CD4-positive, alpha-beta memory T cell (primary cell): ENCODE data around the gene CCDC57. TPM values are rescaled to one million over a fixed set of nuclear protein-coding genes. Genes with fewer than 3 reads are reported as not detected.
"Not testable (repeated sequence)": the region's sequence is repeated elsewhere in the genome, so short reads cannot be mapped to it uniquely, and the experiment has no call there.

Experiments
- CTCF ChIA-PET: fragments of 350-600 bp; sonication (Branson Sonifier 250); formaldehyde crosslinking; loops from one replicate; lab custom pipeline; 2021; ENCODE audit warnings: inconsistent platforms; ENCODE audit not compliant: partially characterized antibody; lab: Charles Lee
- POLR2A ChIA-PET: fragments of 350-600 bp; sonication (Branson Sonifier 250); formaldehyde crosslinking; loops from one replicate; lab custom pipeline; 2021; ENCODE audit not compliant: partially characterized antibody; lab: Charles Lee
- DNase-seq, 5 donors: peaks; one replicate each; pipeline versions ENCODE4 v3.0.0 to v3.0.0-alpha.2; 2020 to 2022; ENCODE audit warnings: mixed read lengths in 1 of 5
- H3K27ac ChIP-seq: one replicate; pipeline ENCODE4 v1.7.0; 2013; ENCODE audit warnings: low read depth, low read length
- H3K27me3 ChIP-seq: 2 replicates; pipeline ENCODE4 v1.7.0; 2013; ENCODE audit warnings: mild to moderate bottlenecking, low read length, moderate library complexity; ENCODE audit not compliant: insufficient read depth
- H3K36me3 ChIP-seq: 2 replicates; pipeline ENCODE4 v1.7.0; 2013; ENCODE audit warnings: mild to moderate bottlenecking, low read length, moderate library complexity; ENCODE audit not compliant: insufficient read depth
- H3K4me1 ChIP-seq: 2 replicates; pipeline ENCODE4 v1.7.0; 2013; ENCODE audit warnings: mild to moderate bottlenecking, low read length, moderate library complexity; ENCODE audit not compliant: insufficient read depth
- H3K4me3 ChIP-seq, 2 donors: one replicate each; pipeline ENCODE4 v1.7.0; 2013; ENCODE audit warnings: low read length in 2 of 2, mild to moderate bottlenecking in 1 of 2
- H3K9me3 ChIP-seq, 2 donors: one replicate each; pipeline ENCODE4 v1.7.0; 2013; ENCODE audit warnings: low read length in 2 of 2, control low read depth in 1 of 2; ENCODE audit not compliant: control insufficient read depth in 1 of 2
- H3K27ac Mint-ChIP-seq, 7 donors: one replicate each; pipeline ENCODE4 v1.8.0; 2020 to 2021; ENCODE audit warnings: mixed read lengths in 7 of 7, mild to moderate bottlenecking in 6 of 7, inconsistent platforms in 3 of 7, moderate library complexity in 3 of 7
- H3K27me3 Mint-ChIP-seq, 2 donors: one replicate each; pipeline ENCODE4 v1.8.0; 2020 to 2021; ENCODE audit warnings: mixed read lengths in 2 of 2
- H3K36me3 Mint-ChIP-seq, 2 donors: one replicate each; pipeline ENCODE4 v1.8.0; 2020 to 2021; ENCODE audit warnings: mixed read lengths in 2 of 2, inconsistent platforms in 1 of 2, mild to moderate bottlenecking in 1 of 2
- H3K4me1 Mint-ChIP-seq, 4 donors: one replicate each; pipeline ENCODE4 v1.8.0; 2020 to 2021; ENCODE audit warnings: mixed read lengths in 4 of 4, mild to moderate bottlenecking in 1 of 4
- H3K4me3 Mint-ChIP-seq, 8 donors: one replicate each; pipeline ENCODE4 v1.8.0; 2020 to 2021; ENCODE audit warnings: mixed read lengths in 8 of 8, mild to moderate bottlenecking in 7 of 8, moderate library complexity in 6 of 8, inconsistent platforms in 3 of 8
- H3K9me3 Mint-ChIP-seq, 8 donors: one replicate each; pipeline ENCODE4 v1.8.0; 2020 to 2021; ENCODE audit warnings: mixed read lengths in 8 of 8, mild to moderate bottlenecking in 5 of 8, inconsistent platforms in 3 of 8, moderate library complexity in 1 of 8
- intact Hi-C: fragments of 100-400 bp; cut with micrococcal nuclease; formaldehyde crosslinking; loops from one replicate; pipeline ENCODE4 v1.15.1; 2023
- polyA plus RNA-seq, 2 donors: library from polyadenylated mRNA; unstranded; fragments of 300-500 nt; fragmentation: Illumina TruSeq; gene quantifications; one replicate each; pipeline ENCODE4 v1.2.3, GENCODE V29; 2021
- total RNA-seq, 2 experiments: library from RNA; stranded (reverse); gene quantifications; one replicate each; pipeline ENCODE4 v1.2.3, GENCODE V29; 2021

CCDC57 gene
- total and polyA plus RNA-seq, 4 experiments from 2014 or later, result 41.6 to 88.7 (median 62.0) TPM

DNA sequence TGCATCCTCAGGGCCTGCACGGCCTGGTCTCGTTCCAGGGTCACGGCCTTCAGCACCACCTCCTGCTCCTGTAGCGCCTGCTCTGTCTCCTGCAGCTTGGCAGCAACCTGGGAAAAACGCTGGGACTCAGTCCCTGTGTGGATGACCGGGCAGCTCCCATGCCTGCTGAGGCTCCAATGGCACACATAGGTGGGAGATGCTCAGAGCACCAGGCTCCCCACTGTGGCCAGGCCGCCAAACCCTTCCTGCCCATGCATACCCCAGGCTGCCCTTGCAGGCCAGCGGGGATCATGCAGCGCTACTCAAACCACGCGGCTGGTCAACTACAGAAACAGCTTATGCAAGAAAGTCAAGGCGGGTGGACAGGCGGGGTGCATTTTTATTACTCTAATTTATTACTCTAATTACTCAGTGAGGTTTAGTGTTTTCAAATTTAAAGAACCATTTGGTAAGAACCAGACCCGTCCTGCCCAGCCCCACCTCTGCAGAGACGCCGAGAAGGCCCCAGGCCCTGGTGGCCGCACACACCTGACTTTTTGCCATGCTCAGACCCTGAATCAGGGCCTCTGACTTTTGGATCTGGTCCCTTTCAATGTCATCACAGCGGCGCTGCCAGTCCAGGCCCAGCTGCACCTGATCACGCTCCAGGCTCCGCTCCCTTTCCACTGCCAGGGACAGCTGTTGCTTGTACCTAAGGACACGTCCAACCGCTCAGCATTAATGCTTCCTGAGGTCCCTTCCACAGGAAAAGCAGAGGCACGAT is 34.0 kb downstream of the CCDC57 start:
- Mint-ChIP-seq H3K27ac (no peak overlapping the region), H3K9me3 (no peaks in the 10 kb centered on the region), H3K4me1 (no peaks in the 10 kb centered on the region), H3K4me3 (peak overlapping the region in 1 of 8 donors; percentile 0), H3K27me3 (no peaks in the 10 kb centered on the region), H3K36me3 (peaks cover 22 to 32% of the 10 kb centered on the region in 2 donors)
- no peak overlapping the region for H3K27ac ChIP-seq
- ChIA-PET POLR2A (no interaction called here), CTCF (no interaction called here)
- intact Hi-C loops, result no loop called here
- DNase-seq, result no peak
- no peaks in the 10 kb centered on the region for H3K27me3 ChIP-seq
- no peak overlapping the region for H3K4me3 ChIP-seq
- H3K4me1 ChIP-seq, result no peaks in the 10 kb centered on the region
- H3K9me3 ChIP-seq, result no peaks in the 10 kb centered on the region
- H3K36me3 ChIP-seq, result peaks cover 5% of the 10 kb centered on the region

DNA sequence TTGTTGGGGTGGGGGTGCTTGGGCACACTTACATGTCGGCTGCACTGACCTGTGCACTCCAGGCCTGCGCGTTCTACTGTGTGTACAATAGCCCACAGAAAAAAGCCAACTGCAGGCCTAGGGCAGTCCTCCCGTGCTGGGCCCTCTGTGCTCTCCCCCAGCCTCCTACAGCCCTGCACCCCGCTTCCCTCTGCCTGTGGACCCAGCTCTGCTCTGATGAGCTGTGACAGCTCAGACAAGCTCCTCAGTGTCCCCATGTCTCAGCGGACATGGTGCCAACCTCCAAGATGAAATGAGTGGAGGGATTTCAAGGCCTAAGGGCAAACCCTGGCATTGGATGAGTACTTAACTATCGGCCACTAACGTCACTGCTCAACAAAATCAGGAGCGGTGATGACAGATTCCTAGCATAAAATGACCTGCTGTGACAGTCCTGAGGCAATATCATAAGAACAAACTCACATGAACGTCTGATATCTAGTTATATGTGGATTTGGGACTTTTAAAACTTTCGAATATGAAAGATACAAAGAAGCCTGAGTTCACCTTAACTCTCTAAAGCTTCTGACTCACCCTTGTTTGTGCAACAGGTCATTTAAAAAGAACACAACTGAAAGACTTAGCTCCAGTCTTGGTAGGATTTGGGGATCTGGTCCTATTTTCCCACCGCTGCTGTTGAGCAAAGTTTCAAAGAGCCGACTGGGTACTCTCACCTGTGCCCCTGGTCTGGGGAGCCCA is 34.7 kb downstream of the CCDC57 start:
- no peaks in the 10 kb centered on the region for H3K27me3 Mint-ChIP-seq

DNA sequence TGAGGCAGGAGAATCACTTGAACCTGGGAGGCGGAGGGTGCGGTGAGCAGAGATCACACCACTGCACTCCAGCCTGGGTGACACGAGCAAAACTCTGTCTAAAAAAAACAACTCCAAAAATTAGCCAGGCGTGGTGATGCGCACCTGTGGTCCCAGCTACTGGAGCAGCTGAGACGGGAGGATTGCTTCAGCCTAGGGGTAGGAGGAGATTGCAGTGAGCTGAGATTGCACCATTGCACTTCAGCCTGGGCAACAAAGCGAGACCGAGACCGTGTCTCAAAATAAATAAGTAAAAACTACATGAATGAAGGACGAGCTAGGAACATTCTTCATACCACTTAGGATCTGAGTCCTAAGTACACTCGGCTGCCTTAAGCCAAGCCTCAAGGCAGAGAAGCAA is 35.4 kb downstream of the CCDC57 start:
- no peaks in the 10 kb centered on the region for H3K4me1 ChIP-seq
- intact Hi-C loops, result no loop called here

More for the DNA sequence above, 34.7 kb downstream of the CCDC57 start:
- Mint-ChIP-seq H3K4me1 (no peaks in the 10 kb centered on the region), H3K36me3 (peaks cover 16 to 28% of the 10 kb centered on the region in 2 donors), H3K9me3 (no peaks in the 10 kb centered on the region), H3K4me3 (no peak overlapping the region), H3K27ac (peak overlapping the region in 1 of 7 donors; percentile 55)
- POLR2A ChIA-PET, result no interaction called here
- intact Hi-C loops, result no loop called here
- H3K36me3 ChIP-seq, result peaks cover 2% of the 10 kb centered on the region
- no peak for DNase-seq
- no peaks in the 10 kb centered on the region for H3K27me3 ChIP-seq
- CTCF ChIA-PET, result no interaction called here
- no peak overlapping the region for H3K4me3 ChIP-seq
- no peaks in the 10 kb centered on the region for H3K9me3 ChIP-seq
- no peak overlapping the region for H3K27ac ChIP-seq
- no peaks in the 10 kb centered on the region for H3K4me1 ChIP-seq

DNA sequence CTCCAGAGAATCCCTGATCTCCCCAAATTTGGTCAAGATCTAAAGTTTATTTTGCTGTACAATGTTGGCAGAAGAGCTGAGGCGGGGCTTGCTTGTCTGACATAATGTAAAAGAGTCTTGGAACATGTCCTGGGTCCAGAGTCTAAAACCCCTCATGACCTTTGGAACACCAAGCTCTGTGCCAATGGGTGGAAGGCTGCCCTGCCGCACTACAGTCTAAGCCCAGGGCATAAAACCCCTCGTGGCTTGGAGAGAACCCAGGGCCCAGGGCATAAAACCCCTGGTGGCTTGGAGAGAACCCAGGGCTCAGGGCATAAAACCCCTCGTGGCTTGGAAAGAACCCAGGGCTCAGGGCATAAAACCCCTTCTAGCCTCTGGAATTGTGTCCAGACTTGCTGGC is 36.7 kb downstream of the CCDC57 start:
- H3K27me3 Mint-ChIP-seq, result no peaks in the 10 kb centered on the region

More for the DNA sequence above, 35.4 kb downstream of the CCDC57 start:
- no peaks in the 10 kb centered on the region for H3K27me3 ChIP-seq
- CTCF ChIA-PET, result no interaction called here
- Mint-ChIP-seq H3K27me3 (no peaks in the 10 kb centered on the region), H3K4me3 (no peak overlapping the region), H3K4me1 (no peaks in the 10 kb centered on the region), H3K27ac (peak overlapping the region in 1 of 7 donors; percentile 55), H3K36me3 (peaks cover 19 to 28% of the 10 kb centered on the region in 2 donors), H3K9me3 (no peaks in the 10 kb centered on the region)
- no peak overlapping the region for H3K4me3 ChIP-seq
- no peak for DNase-seq
- POLR2A ChIA-PET, result no interaction called here
- H3K27ac ChIP-seq, result no peak overlapping the region
- no peaks in the 10 kb centered on the region for H3K36me3 ChIP-seq
- no peaks in the 10 kb centered on the region for H3K9me3 ChIP-seq

DNA sequence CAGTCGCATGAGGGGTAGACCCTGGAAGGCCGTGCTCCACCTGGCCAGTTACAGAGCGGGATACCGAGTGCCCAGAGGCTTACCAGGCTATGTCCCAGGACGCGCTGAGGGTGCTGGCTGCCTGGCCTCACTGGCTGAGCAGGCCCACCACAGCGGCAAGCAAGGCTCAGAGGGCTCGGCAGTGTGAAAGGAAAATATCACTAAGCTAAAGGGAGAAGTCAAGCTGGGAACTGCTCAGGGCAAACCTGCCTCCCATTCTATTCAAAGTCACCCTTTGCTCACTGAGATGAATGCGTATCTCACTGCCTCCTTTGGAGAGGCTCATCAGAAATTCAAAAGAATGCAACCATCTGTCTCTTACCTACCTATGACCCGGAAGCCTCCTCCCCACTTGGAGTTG is 37.4 kb downstream of the CCDC57 start:
- Mint-ChIP-seq H3K36me3 (peaks cover 25 to 35% of the 10 kb centered on the region in 2 donors), H3K4me3 (no peak overlapping the region), H3K27me3 (no peaks in the 10 kb centered on the region), H3K27ac (no peak overlapping the region), H3K9me3 (no peaks in the 10 kb centered on the region), H3K4me1 (no peaks in the 10 kb centered on the region)
- no peaks in the 10 kb centered on the region for H3K27me3 ChIP-seq
- CTCF ChIA-PET, result no interaction called here
- no peaks in the 10 kb centered on the region for H3K4me1 ChIP-seq
- POLR2A ChIA-PET, result no interaction called here
- DNase-seq, result no peak
- no peaks in the 10 kb centered on the region for H3K9me3 ChIP-seq
- intact Hi-C loops, result no loop called here
- no peak overlapping the region for H3K27ac ChIP-seq
- no peaks in the 10 kb centered on the region for H3K36me3 ChIP-seq
- no peak overlapping the region for H3K4me3 ChIP-seq

More for the DNA sequence above, 36.7 kb downstream of the CCDC57 start:
- Histone ChIP-seq H3K36me3 (no peaks in the 10 kb centered on the region), H3K4me1 (no peaks in the 10 kb centered on the region), H3K27me3 (no peaks in the 10 kb centered on the region), H3K4me3 (no peak overlapping the region), H3K27ac (no peak overlapping the region), H3K9me3 (no peaks in the 10 kb centered on the region)
- ChIA-PET POLR2A (interaction anchor here (0.7 kb wide), 1 partner anchor 37 kb away, joined by 5 read pairs; the partner anchor contains the start of gene CCDC57), CTCF (no interaction called here)
- H3K27ac Mint-ChIP-seq, result peak overlapping the region in 1 of 7 donors; percentile 51
- no peak overlapping the region for H3K4me3 Mint-ChIP-seq
- no peaks in the 10 kb centered on the region for H3K9me3 Mint-ChIP-seq
- no peak for DNase-seq
- intact Hi-C loops, result no loop called here
- H3K36me3 Mint-ChIP-seq, result peaks cover 21 to 32% of the 10 kb centered on the region in 2 donors
- no peaks in the 10 kb centered on the region for H3K4me1 Mint-ChIP-seq

DNA sequence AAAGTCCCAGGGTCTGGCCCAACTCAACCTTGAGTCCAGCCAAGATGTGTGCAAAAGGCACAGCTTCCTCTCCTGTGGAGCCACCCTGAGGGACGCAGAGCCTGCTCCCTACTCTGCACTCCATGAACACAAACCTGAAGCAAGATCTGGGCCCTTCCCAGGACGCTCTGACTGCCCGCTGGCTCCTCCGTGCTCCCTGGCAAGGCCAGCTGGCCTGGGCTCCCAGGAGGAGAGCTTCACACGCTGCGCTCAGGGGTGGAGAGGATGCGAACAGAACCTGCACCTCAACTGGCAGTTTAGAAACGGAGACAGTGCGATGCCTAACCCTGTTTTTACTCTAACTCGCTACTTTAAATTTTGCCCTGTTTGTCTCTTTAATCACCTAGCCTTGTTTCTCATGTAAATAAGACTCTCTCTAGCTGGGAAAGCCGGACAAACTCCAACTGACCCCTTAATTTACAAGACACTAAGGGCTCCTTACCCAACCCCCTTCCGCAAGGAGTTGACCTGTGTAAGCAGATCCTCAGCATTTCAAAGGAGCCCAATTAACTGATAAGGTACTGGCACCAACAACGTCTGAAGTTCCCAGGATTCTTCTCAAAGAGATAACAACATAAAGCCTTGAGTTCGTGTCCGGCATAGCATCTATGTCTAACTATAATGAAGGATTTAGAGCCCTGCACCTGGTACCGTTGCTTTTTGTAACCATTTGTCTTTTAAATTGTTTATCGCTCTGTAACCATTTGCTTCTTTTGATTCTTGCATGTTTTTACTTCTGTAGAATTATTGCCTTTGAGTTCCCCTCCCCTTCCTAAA is 38.4 kb downstream of the CCDC57 start:
- CTCF ChIA-PET, H3K36me3 ChIP-seq, H3K4me1 Mint-ChIP-seq, H3K9me3 Mint-ChIP-seq, H3K4me3 Mint-ChIP-seq, H3K27ac ChIP-seq, H3K27me3 ChIP-seq, H3K4me1 ChIP-seq, POLR2A ChIA-PET, H3K9me3 ChIP-seq, DNase-seq, H3K4me3 ChIP-seq, H3K27me3 Mint-ChIP-seq, intact Hi-C loops: not testable (repeated sequence)
- peak overlapping the region in 1 of 7 donors; percentile 63 for H3K27ac Mint-ChIP-seq
- peaks cover 25 to 39% of the 10 kb centered on the region in 2 donors for H3K36me3 Mint-ChIP-seq
